HG02884 (cell line): ENCODE measurements around the gene TJP3.

Source experiments
- ATAC-seq: cut with Tn5 transposase; IDR thresholded peaks from one replicate; pipeline ENCODE4 v1.9.1; 2021; ENCODE audit warnings: mild to moderate bottlenecking, moderate library complexity; ENCODE audit not compliant: unreplicated experiment

TJP3 gene

DNA sequence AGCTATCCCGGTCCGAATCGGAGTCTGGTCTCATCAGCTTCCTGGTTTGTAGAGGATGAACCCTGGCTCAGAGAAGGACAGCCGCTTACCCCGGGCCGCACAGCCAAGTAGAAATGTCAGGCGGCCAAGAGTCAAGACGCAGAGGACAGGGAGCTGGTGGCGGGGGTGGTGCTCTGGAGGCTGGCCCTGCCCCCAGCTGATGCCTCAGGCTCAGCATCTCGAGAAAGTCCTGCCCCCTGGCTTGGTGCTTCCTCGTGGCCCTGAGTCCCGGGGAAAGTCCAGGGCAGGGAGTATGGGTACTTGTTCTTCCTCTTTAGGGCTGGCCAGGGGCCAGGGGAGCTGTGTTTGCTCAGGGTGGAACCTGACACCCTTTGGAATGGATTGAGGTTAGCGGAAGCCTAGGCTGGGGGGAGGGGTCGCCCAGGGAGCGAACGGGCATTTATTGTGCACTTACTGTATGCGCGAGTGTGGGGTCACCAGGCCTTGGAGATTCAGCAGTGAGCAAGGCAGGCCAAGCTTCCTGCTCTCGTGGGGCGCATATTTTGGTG, 2.2 kb downstream of the TJP3 start:
- ATAC-seq, result no peak

- ATAC-seq, result no peak
Observed at GRCh38 chr19:3712663-3713611, 4.8 kb downstream of the TJP3 start.

DNA sequence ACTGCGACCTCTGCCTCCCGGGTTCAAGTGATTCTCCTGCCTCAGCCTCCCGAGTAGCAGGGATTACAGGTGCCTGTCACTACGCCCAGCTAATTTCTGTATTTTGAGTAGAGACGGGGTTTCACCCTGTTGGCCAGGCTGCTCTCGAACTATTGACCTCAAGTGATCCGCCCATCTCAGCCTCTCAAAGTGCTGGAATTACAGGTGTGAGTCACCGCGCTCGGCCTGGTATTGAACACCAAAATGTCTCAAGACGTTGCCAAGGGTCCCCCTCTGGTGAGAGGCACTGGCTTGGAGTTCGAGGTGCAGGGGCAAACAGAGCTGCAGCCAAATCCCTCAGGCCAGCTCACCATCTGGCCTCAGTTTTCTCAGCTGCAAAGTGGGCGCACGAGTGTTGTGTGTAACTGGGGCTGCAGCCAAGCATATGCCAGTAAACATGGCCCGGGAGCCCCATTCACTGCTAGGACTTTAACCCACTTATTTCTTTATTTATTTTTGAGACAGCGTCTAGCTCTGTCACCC, 8.0 kb downstream of the TJP3 start:
- no peak for ATAC-seq

DNA sequence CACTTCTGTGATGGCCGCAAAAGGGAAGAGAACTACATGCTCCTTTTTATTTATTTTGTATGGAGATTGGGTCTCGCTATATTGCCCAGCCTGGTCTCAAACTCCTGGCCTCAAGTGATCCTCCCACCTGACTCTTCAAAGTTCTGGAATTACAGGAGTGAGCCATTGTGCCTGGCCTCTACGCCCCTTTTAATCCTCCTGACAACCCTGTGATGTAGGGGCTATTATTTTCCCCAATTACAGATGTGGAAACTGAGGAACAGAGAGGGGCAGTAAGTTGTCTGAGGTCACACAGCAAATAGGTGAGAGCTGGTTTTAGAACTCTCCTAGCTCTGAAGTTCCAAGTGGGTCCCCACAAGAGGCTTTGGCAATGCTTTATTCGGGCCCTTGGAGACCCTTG, 11.7 kb downstream of the TJP3 start:
- no peak for ATAC-seq

GRCh38 chr19:3720349-3720917, 12.2 kb downstream of the TJP3 start:
- no peak for ATAC-seq

DNA sequence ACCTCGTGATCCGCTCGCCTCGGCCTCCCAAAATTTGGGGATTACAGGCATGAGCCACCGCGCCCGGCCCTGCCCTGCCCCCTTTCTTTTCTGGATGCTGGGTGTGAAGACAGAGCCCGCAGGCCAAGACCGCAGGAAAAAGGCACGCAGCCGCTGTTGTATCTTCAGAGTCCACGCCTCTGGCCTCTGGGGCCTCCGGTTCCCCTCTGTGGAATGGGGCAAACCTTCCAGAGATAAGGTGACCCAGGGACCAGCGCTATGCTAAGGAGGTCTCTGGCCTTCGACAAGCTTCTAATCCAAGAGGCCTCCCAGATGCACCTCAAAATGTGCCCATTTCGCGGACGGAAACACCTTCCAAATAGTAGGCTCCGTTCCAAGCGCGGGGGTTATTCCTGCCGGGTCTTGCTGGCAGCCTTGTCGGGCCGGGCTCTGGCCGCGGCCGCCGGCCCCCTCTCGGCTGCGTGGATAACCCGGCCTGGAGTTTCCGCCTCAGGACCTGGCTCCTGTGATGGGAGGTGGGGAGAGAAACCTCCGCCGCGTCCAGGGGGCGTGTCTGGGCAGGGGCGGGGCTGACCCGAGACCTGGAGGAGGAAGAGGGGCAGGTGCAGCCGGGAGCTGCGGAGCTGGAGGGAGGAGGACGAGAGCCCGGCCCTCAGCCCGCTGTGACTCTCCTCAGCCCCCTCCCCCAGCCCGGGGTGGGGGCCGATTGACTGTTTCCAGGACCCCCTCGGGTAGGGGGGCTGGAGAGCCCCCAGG, 13.1 kb downstream of the TJP3 start:
- ATAC-seq, result no peak

- ATAC-seq, result no peak
Observed at GRCh38 chr19:3721887-3722442, 13.8 kb downstream of the TJP3 start.

- ATAC-seq, result no peak
Observed at GRCh38 chr19:3722443-3723109, 14.4 kb downstream of the TJP3 start.

GRCh38 chr19:3723110-3723488, 14.9 kb downstream of the TJP3 start:
- ATAC-seq, result no peak

DNA sequence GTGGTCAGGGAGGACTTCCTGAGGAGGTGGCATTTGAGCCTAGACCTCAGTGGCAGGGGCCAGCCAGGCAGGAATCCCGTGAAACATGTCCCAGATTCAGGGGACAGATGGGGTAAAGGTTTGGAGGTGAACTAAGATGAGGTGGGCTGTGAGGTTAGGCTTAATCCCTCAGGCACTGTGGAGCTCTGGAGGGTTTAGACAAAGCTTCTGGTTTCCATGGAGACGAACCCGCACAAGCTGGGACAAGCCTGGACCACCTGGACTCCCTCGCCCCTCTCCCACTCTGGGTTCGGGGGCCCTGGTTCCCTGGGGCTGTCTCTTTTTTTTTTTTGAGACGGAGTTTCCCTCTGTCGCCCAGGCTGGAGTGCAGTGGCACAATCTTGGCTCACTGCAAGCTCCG, 15.7 kb downstream of the TJP3 start:
- ATAC-seq, result no peak

DNA sequence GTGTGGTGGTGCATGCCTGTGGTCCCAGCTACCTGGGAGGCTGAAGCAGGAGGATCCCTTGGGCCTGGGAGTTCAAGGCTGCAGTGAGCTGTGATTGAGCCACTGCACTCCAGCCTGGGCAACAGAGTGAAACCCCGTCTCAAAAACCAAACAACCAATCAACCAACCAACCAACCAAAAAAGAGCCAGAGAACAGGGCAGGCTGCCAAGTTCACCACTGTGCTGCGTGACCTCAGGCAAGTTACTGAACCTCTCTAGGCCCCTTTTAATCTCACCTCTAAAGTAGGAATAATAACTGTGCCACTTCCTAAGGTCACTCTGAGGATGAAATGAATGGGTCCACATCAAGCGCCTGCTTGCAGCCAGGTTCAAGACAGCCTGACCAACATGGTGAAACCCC, 16.9 kb downstream of the TJP3 start:
- no peak for ATAC-seq

DNA sequence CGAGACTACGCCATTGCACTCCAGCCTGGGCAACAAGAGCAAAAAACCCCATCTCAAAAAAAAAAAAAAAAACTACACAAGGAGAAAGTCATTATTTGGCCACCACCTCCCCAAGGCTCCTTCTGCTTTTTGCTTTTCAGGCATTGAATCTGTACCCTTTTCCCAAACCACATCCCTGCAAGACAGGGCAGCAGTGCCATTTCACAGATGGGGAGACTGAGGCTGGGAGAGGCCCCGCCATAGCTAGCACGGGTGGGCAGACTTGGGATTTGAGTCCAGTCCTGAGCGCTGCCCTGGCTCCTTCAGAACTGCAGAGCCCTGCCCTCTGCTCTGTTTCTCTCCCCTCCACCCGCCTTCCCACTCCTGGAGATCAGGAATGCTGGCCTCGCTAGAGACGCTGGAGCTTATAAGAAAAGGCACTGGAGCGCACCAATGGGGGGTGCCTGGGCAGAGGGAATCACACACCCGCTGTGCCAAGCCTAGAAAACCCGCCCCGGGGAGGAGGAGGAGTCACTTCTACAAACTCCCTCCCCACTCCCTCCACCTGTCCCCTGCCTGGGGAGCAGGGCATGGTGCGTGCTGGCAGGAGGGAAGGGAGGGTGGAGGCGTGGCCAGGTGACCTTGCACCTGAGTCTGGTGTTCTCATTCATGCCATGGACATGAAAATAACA, 17.6 kb downstream of the TJP3 start:
- no peak for ATAC-seq

DNA sequence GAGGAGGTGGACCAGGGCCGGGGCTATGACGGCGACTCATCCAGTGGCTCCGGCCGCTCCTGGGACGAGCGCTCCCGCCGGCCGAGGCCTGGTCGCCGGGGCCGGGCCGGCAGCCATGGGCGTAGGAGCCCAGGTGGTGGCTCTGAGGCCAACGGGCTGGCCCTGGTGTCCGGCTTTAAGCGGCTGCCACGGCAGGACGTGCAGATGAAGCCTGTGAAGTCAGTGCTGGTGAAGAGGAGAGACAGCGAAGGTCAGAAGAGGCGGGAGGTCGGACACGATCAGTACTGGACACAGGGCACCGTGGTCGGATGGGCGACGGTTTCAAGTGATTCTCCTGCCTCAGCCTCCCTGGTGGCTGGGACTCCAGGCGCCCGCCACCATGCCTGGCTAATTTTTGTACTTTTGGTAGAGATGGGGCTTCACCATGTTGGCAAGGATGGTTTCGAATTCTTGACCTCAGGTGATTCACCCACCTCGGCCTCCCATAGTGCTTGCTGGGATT, 22.3 kb downstream of the TJP3 start:
- ATAC-seq, result no peak

GRCh38 chr19:3732108-3732507, 23.9 kb downstream of the TJP3 start:
- no peak for ATAC-seq

GRCh38 chr19:3733549-3734309, 25.5 kb downstream of the TJP3 start:
- no peak for ATAC-seq

- ATAC-seq, result no peak
Observed at GRCh38 chr19:3734310-3734600, 26.1 kb downstream of the TJP3 start.

DNA sequence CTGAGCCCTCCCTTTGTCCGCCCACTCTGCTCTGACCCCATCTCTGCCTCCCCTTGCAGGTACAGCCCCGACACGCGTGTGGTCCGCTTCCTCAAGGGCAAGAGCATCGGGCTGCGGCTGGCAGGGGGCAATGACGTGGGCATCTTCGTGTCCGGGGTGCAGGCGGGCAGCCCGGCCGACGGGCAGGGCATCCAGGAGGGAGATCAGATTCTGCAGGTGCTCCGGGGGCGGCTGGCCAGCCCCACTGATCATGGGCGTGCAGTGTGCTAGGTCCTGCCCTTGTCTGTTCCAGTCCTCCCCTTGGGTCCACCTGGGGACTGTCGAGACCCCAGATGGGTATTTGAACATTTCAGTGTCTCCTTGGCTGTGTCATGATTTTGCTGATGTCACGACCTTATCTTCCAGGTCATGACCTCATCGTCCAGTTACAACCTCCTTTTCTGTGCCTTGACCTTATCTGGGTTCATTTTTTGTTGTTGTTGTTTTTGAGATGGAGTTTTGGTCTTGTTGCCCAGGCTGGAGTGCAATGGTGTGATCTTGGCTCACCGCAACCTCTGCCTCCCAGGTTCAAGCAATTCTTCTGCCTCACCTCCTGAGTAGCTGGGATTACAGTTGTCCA, 28.0 kb downstream of the TJP3 start:
- no peak for ATAC-seq

GRCh38 chr19:3737487-3738205, 29.5 kb downstream of the TJP3 start:
- ATAC-seq, result no peak
